ENCODE data around the gene DLG2. TPM values are rescaled to one million over a fixed set of nuclear protein-coding genes. Genes with fewer than 3 reads are reported as not detected.

DLG2 gene
- total RNA-seq, 1 experiment from 2014 or later: 17.5 TPM

- DNase-seq (ENCODE audit: low spot score) (no peak), ATAC-seq (no peak)
- no peaks in the 10 kb centered on the region for H3K27me3 Mint-ChIP-seq (ENCODE audit: low read depth)
- TF ChIP-seq ZNF121 (CRISPR knock-in tag; IDR thresholded peaks at IDR 0.05) (no peak), ZNF138 (CRISPR knock-in tag; conservative IDR thresholded peaks at IDR 0.05) (no peak), PRDM15 (CRISPR knock-in tag; IDR thresholded peaks at IDR 0.05) (no peak), MLX (CRISPR knock-in tag; IDR thresholded peaks at IDR 0.05) (no peak), MXD4 (CRISPR knock-in tag; IDR thresholded peaks at IDR 0.05; ENCODE audit: borderline replicate concordance) (no peak), IRF1 (CRISPR knock-in tag; IDR thresholded peaks at IDR 0.05) (no peak), HMGA2 (CRISPR knock-in tag; IDR thresholded peaks at IDR 0.05) (no peak), ERG (CRISPR knock-in tag; IDR thresholded peaks at IDR 0.05) (no peak), ESRRA (CRISPR knock-in tag; IDR thresholded peaks at IDR 0.05; ENCODE audit: borderline replicate concordance) (no peak), ATF3 (CRISPR knock-in tag; conservative IDR thresholded peaks at IDR 0.05) (no peak), ATF2 (CRISPR knock-in tag; IDR thresholded peaks at IDR 0.05; ENCODE audit: borderline replicate concordance, low read depth) (no peak), ZNF423 (CRISPR knock-in tag; IDR thresholded peaks at IDR 0.05) (no peak), ZNF512 (CRISPR knock-in tag; IDR thresholded peaks at IDR 0.05; ENCODE audit: borderline replicate concordance) (no peak), ZNF425 (CRISPR knock-in tag; conservative IDR thresholded peaks at IDR 0.05) (no peak), AR (CRISPR knock-in tag; IDR thresholded peaks at IDR 0.05) (no peak)
- CTCF ChIA-PET: no interaction called here
- H3K4me3 Mint-ChIP-seq: no peak overlapping the region
- POLR2A ChIA-PET: no interaction called here
- no peaks in the 10 kb centered on the region for H3K9me3 Mint-ChIP-seq
- H3K36me3 Mint-ChIP-seq: no peaks in the 10 kb centered on the region
- peaks cover 31% of the 10 kb centered on the region for H3K4me1 Mint-ChIP-seq
- no peak overlapping the region for H3K27ac Mint-ChIP-seq
Observed at GRCh38 chr11:83677730-83678129, 1949.4 kb downstream of the DLG2 start.

Data from WTC11 (cell line).